Endodermal cell (in vitro differentiated cells): ENCODE results near the gene TOP2B. TPM values are rescaled to one million over a fixed set of nuclear protein-coding genes. Genes with fewer than 3 reads are reported as not detected.

Source experiments
- DNase-seq: peaks from one replicate; pipeline ENCODE4 v3.0.0-alpha.2; 2017
- H3K27ac ChIP-seq: 2 replicates; pipeline ENCODE4 v1.5.1; 2013; ENCODE audit warnings: mild to moderate bottlenecking, low read depth, low read length, moderate library complexity
- H3K27me3 ChIP-seq: 2 replicates; pipeline ENCODE4 v1.6.1; 2013; ENCODE audit warnings: mild to moderate bottlenecking, low read length, moderate library complexity; ENCODE audit not compliant: insufficient read depth, control insufficient read depth, poor library complexity, severe bottlenecking
- H3K36me3 ChIP-seq: 2 replicates; pipeline ENCODE4 v1.7.0; 2013; ENCODE audit warnings: mild to moderate bottlenecking, low read length, moderate library complexity; ENCODE audit not compliant: control insufficient read depth, insufficient read depth
- H3K4me1 ChIP-seq: one replicate; pipeline ENCODE4 v1.7.0; 2013; ENCODE audit warnings: low read length; ENCODE audit not compliant: control insufficient read depth, insufficient read depth
- H3K4me3 ChIP-seq: 2 replicates; pipeline ENCODE4 v1.5.1; 2013; ENCODE audit warnings: mild to moderate bottlenecking, low read length, moderate library complexity
- H3K9ac ChIP-seq: 2 replicates; pipeline ENCODE4 v1.6.1; 2013; ENCODE audit warnings: mild to moderate bottlenecking, low read length, moderate library complexity; ENCODE audit not compliant: poor library complexity, severe bottlenecking; ENCODE audit errors: extremely low read depth
- H3K9me3 ChIP-seq: 2 replicates; pipeline ENCODE4 v1.6.1; 2013; ENCODE audit warnings: mild to moderate bottlenecking, low read length, moderate library complexity; ENCODE audit not compliant: control insufficient read depth
- H3K27ac Mint-ChIP-seq: 2 replicates; pipeline ENCODE4 v1.8.0; 2020; ENCODE audit warnings: mixed read lengths
- H3K27me3 Mint-ChIP-seq: 2 replicates; pipeline ENCODE4 v1.8.0; 2021; ENCODE audit warnings: mild to moderate bottlenecking, mixed read lengths; ENCODE audit not compliant: insufficient read depth
- H3K36me3 Mint-ChIP-seq: 2 replicates; pipeline ENCODE4 v1.8.0; 2020; ENCODE audit warnings: low read depth, mixed read lengths
- H3K4me1 Mint-ChIP-seq: 2 replicates; pipeline ENCODE4 v1.8.0; 2020; ENCODE audit warnings: mixed read lengths
- H3K4me3 Mint-ChIP-seq: 2 replicates; pipeline ENCODE4 v1.8.0; 2020; ENCODE audit warnings: mild to moderate bottlenecking, moderate library complexity, mixed read lengths
- H3K9me3 Mint-ChIP-seq: 2 replicates; pipeline ENCODE4 v1.8.0; 2020; ENCODE audit warnings: mild to moderate bottlenecking, mixed read lengths
- CTCF ChIP-seq: fragments of 200-600 bp; sonication (generic); conservative IDR thresholded peaks from 2 replicates; pipeline ENCODE4 v1.5.0; 2021; ENCODE audit warnings: antibody characterized with exemption, mild to moderate bottlenecking
- WGBS, 2 experiments: methylation state at CpG; one replicate each; pipeline versions ENCODE4 v1.1.5 to v1.1.7; 2013; ENCODE audit warnings: missing lambda C conversion rate in 2 of 2, mixed read lengths in 1 of 2; ENCODE audit not compliant: insufficient coverage in 1 of 2, insufficient read length in 1 of 2; 5-methylcytosine and 5-hydroxymethylcytosine counted together
- total RNA-seq, 2 donors: library from RNA; stranded (reverse); fragmentation: NEBNext Ultra II Directional in 1 of 2; extraction: Animal tissue kit (Norgen Biotek cat#: 25700) in 1 of 2; gene quantifications; 2 replicates in 1 of 2; 3 replicates in 1 of 2; pipeline ENCODE4 v1.2.1, GENCODE V29; 2021

TOP2B gene
- total RNA-seq, 2 donors from 2014 or later: 182 to 209 TPM

GRCh38 chr3:25578059-25578458 is 86.6 kb downstream of the TOP2B start:
- no peak overlapping the region for H3K9ac ChIP-seq
- Mint-ChIP-seq H3K27me3 (no peaks in the 10 kb centered on the region), H3K4me1 (no peaks in the 10 kb centered on the region), H3K4me3 (no peak overlapping the region), H3K27ac (no peak overlapping the region), H3K36me3 (peaks cover 52% of the 10 kb centered on the region), H3K9me3 (no peaks in the 10 kb centered on the region)
- H3K27me3 ChIP-seq: no peaks in the 10 kb centered on the region
- DNase-seq: no peak
- peaks cover 52% of the 10 kb centered on the region for H3K36me3 ChIP-seq
- no peak overlapping the region for H3K4me3 ChIP-seq
- WGBS, 2 experiments: 96 to 97% methylated on average over 6 to 10 of the region's 10 CpGs
- H3K9me3 ChIP-seq: no peaks in the 10 kb centered on the region
- H3K27ac ChIP-seq: no peak overlapping the region
- no peaks in the 10 kb centered on the region for H3K4me1 ChIP-seq
- no peak for TF ChIP-seq CTCF

GRCh38 chr3:25576831-25577454 is 87.8 kb downstream of the TOP2B start:
- H3K27me3 Mint-ChIP-seq: no peaks in the 10 kb centered on the region

DNA sequence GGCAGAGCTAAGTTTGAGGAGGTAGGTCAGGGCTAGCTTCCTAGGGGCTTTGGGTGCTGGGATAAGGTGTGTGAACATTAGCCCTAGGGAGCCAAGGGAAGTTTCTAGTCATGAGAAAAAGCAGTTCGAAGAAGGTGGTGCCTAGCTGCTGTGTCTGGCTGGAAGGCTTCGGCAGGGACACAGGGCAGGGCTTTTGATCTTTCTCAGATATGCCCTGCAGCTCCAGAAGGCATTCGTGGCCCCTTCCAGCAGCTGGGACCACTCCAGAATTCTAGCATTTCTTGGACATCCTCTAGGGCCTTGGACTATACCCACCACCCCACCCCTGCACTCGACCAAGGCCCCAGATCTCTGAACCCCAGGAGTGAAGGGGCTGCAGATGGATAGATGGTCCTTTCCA is 88.6 kb downstream of the TOP2B start:
- H3K4me1 Mint-ChIP-seq: no peaks in the 10 kb centered on the region
- no peaks in the 10 kb centered on the region for H3K27me3 Mint-ChIP-seq
- no peaks in the 10 kb centered on the region for H3K4me1 ChIP-seq
- H3K9me3 ChIP-seq: no peaks in the 10 kb centered on the region
- no peak overlapping the region for H3K27ac Mint-ChIP-seq
- no peak overlapping the region for H3K27ac ChIP-seq
- no peaks in the 10 kb centered on the region for H3K9me3 Mint-ChIP-seq
- H3K27me3 ChIP-seq: no peaks in the 10 kb centered on the region
- H3K36me3 Mint-ChIP-seq: peaks cover 47% of the 10 kb centered on the region
- H3K36me3 ChIP-seq: peaks cover 48% of the 10 kb centered on the region
- TF ChIP-seq CTCF: no peak
- DNase-seq: no peak
- 90 to 94% methylated on average over 4 of the region's 4 CpGs for WGBS, 2 experiments
- H3K4me3 ChIP-seq: no peak overlapping the region
- H3K4me3 Mint-ChIP-seq: no peak overlapping the region
- no peak overlapping the region for H3K9ac ChIP-seq

More at GRCh38 chr3:25576831-25577454, 87.8 kb downstream of the TOP2B start:
- H3K4me1 Mint-ChIP-seq: no peaks in the 10 kb centered on the region
- peaks cover 48% of the 10 kb centered on the region for H3K36me3 ChIP-seq
- H3K4me3 Mint-ChIP-seq: no peak overlapping the region
- peak; percentile 81 for DNase-seq
- WGBS, 2 experiments: 76% methylated on average over 9 to 15 of the region's 15 CpGs
- H3K4me3 ChIP-seq: no peak overlapping the region
- H3K4me1 ChIP-seq: no peaks in the 10 kb centered on the region
- no peaks in the 10 kb centered on the region for H3K9me3 ChIP-seq
- H3K9ac ChIP-seq: no peak overlapping the region
- no peaks in the 10 kb centered on the region for H3K27me3 ChIP-seq
- no peak overlapping the region for H3K27ac Mint-ChIP-seq
- TF ChIP-seq CTCF: peak; percentile 69
- H3K9me3 Mint-ChIP-seq: no peaks in the 10 kb centered on the region
- H3K27ac ChIP-seq: no peak overlapping the region
- peaks cover 43% of the 10 kb centered on the region for H3K36me3 Mint-ChIP-seq
